C4-2B (cell line): ENCODE data around the gene GSTA3.
"Not testable (repeated sequence)": the region's sequence is repeated elsewhere in the genome, so short reads cannot be mapped to it uniquely, and the experiment has no call there.

Experiments used
- H3K27ac ChIP-seq: fragments of 450-650 bp; 2 replicates; pipeline ENCODE4 v1.5.1; 2017
- CTCF ChIP-seq: fragments of 450-650 bp; conservative IDR thresholded peaks from 2 replicates; pipeline ENCODE4 v1.5.1; 2017; ENCODE audit warnings: mild to moderate bottlenecking
- ZFX ChIP-seq: fragments of 450-650 bp; IDR thresholded peaks from 2 replicates; pipeline ENCODE4 v1.6.1; 2017

GSTA3 gene

GRCh38 chr6:52909531-52909930, at the start of gene GSTA3:
Gene GSTA3, minus strand, starts transcription at chr6:52909698. Its CDS starts 3,864 bp downstream, at chr6:52905834.
- H3K27ac ChIP-seq: no peak within 1 kb of the TSS
- TF ChIP-seq ZFX (no peak), CTCF (no peak)

- TF ChIP-seq ZFX: no peak
- no peak for TF ChIP-seq CTCF
- no peak overlapping the region for H3K27ac ChIP-seq
Observed at GRCh38 chr6:52958546-52959255, 49.2 kb upstream of the GSTA3 start.

- TF ChIP-seq CTCF: no peak
- TF ChIP-seq ZFX: no peak
- no peak overlapping the region for H3K27ac ChIP-seq
Observed at GRCh38 chr6:52955871-52956270, 46.4 kb upstream of the GSTA3 start.

- no peak for TF ChIP-seq ZFX
- TF ChIP-seq CTCF: no peak
- no peak overlapping the region for H3K27ac ChIP-seq
Observed at GRCh38 chr6:52953911-52954839, 44.7 kb upstream of the GSTA3 start.

- TF ChIP-seq ZFX: no peak
- TF ChIP-seq CTCF: no peak
- H3K27ac ChIP-seq: no peak overlapping the region
Observed at GRCh38 chr6:52946306-52946705, 36.8 kb upstream of the GSTA3 start.

- H3K27ac ChIP-seq: not testable (repeated sequence)
Observed at GRCh38 chr6:52942821-52943220, 33.3 kb upstream of the GSTA3 start.

- H3K27ac ChIP-seq: no peak overlapping the region
- TF ChIP-seq CTCF: no peak
- TF ChIP-seq ZFX: no peak
Observed at GRCh38 chr6:52942221-52942620, 32.7 kb upstream of the GSTA3 start.
